Spleen (tissue), 11 donors: ENCODE measurements around the gene ITGB2. TPM values are rescaled to one million over a fixed set of nuclear protein-coding genes. Genes with fewer than 3 reads are reported as not detected.

Source experiments
- DNase-seq: peaks from one replicate; pipeline ENCODE4 v3.0.0-alpha.2; 2020
- H3K27ac ChIP-seq, 8 donors: fragments of 200-600 bp; sonication (generic) in 7 of 8; 1 replicate in 4 of 8; 2 replicates in 4 of 8; pipeline versions ENCODE4 v1.5.0 to v1.8.0; 2016 to 2021; ENCODE audit warnings: inconsistent platforms in 4 of 8, mild to moderate bottlenecking in 4 of 8, moderate library complexity in 1 of 8
- H3K27me3 ChIP-seq, 7 donors: fragments of 200-600 bp; sonication (generic) in 6 of 7; replicated peaks in 1 of 7; 1 replicate in 4 of 7; 2 replicates in 3 of 7; pipeline versions ENCODE4 v1.5.0 to v1.8.0; 2016 to 2021; ENCODE audit warnings: inconsistent platforms in 3 of 7, mild to moderate bottlenecking in 1 of 7
- H3K36me3 ChIP-seq, 6 donors: fragments of 200-600 bp; sonication (generic) in 5 of 6; 1 replicate in 4 of 6; 2 replicates in 2 of 6; pipeline versions ENCODE4 v1.5.0 to v1.8.0; 2016 to 2021; ENCODE audit warnings: inconsistent platforms in 2 of 6
- H3K4me1 ChIP-seq, 6 donors: fragments of 200-600 bp; sonication (generic) in 5 of 6; 1 replicate in 3 of 6; 2 replicates in 3 of 6; pipeline versions ENCODE4 v1.5.0 to v1.8.0; 2016 to 2021; ENCODE audit warnings: inconsistent platforms in 3 of 6
- H3K4me3 ChIP-seq, 8 donors: fragments of 200-600 bp; sonication (generic) in 7 of 8; 1 replicate in 4 of 8; 2 replicates in 4 of 8; pipeline versions ENCODE4 v1.5.0 to v1.8.0; 2016 to 2021; ENCODE audit warnings: inconsistent platforms in 4 of 8, mild to moderate bottlenecking in 4 of 8, moderate library complexity in 2 of 8
- H3K9me3 ChIP-seq, 8 donors: fragments of 200-600 bp; sonication (generic) in 7 of 8; 1 replicate in 4 of 8; 2 replicates in 4 of 8; pipeline versions ENCODE4 v1.5.0 to v1.8.0; 2016 to 2021; ENCODE audit warnings: inconsistent platforms in 4 of 8
- CTCF ChIP-seq, 11 experiments: fragments of 200-600 bp in 7 of 11; fragments of 450-650 bp in 4 of 11; sonication (generic) in 4 of 11; IDR thresholded peaks in 8 of 11; conservative IDR thresholded peaks in 3 of 11; 1 replicate in 7 of 11; 2 replicates in 4 of 11; pipeline versions ENCODE4 v1.4.0 to v1.8.0; 2016 to 2021; ENCODE audit warnings: antibody characterized with exemption in 11 of 11, inconsistent platforms in 4 of 11, mild to moderate bottlenecking in 1 of 11
- POLR2A ChIP-seq, 3 donors: fragments of 450-650 bp; IDR thresholded peaks; one replicate each; pipeline ENCODE4 v1.5.1; 2017; ENCODE audit warnings: antibody characterized with exemption in 3 of 3, mild to moderate bottlenecking in 1 of 3
- POLR2AphosphoS5 ChIP-seq, 3 donors: sonication (generic); formaldehyde crosslinking; IDR thresholded peaks; one replicate each; pipeline ENCODE4 v1.5.1; 2017; ENCODE audit warnings: antibody characterized with exemption in 3 of 3
- WGBS, 5 donors: extraction: QIAGEN DNeasy Blood & Tissue Kit in 3 of 5; methylation state at CpG; one replicate each; pipeline versions ENCODE4 v1.1.5 to v1.1.7; 2013 to 2018; 5-methylcytosine and 5-hydroxymethylcytosine counted together
- intact Hi-C: fragments of 100-400 bp; cut with DNase I; formaldehyde crosslinking; loops from one replicate; pipeline ENCODE4 v1.15.0; 2023; ENCODE audit warnings: low total_unique reads
- polyA plus RNA-seq, 3 donors: library from polyadenylated mRNA; stranded (reverse); fragments of 200-250 nt; gene quantifications; one replicate each; pipeline ENCODE4 v1.2.1, GENCODE V29; 2013
- total RNA-seq, 7 donors: library from RNA; depleted of rRNA in 3 of 7; stranded (reverse); fragments of >200 nt in 3 of 7; fragmentation: NEBNext Ultra II Directional in 4 of 7; extraction: Animal tissue kit (Norgen Biotek cat#: 25700) in 4 of 7; gene quantifications; one replicate each; pipeline versions ENCODE4 v1.1.0 to v1.2.1, GENCODE V29; 2016 to 2021
- donor health status: healthy with polysubstance abuse.
- donor health status: DM: no; HTN: no; CAD: no; lungs with moderate emphysema.
- donor health status: DM: no; HTN: no; CAD: no.
- donor health status: Bipolar disorder and iron deficiency.
- donor health status: healthy.
- donor health status: DM: no; HTN: no; CAD: no.
- donor health status: DM: yes; HTN: yes; CAD: no.

The ITGB2 gene
- total and polyA plus RNA-seq, 10 donors = 92.1 to 754 (median 338) TPM

- peaks cover 36 to 96% (median 73%) of the 10 kb centered on the region in 6 donors for H3K4me1 ChIP-seq
- no peak for TF ChIP-seq POLR2A (IDR thresholded peaks at IDR 0.05)
- peak in 1 of 3 donors; percentile 2 for TF ChIP-seq POLR2AphosphoS5 (IDR thresholded peaks at IDR 0.05)
- intact Hi-C loops = no loop called here
- H3K27me3 ChIP-seq = no peaks in the 10 kb centered on the region
- H3K4me3 ChIP-seq = peak overlapping the region in 4 of 8 donors; percentile 9 to 59 (median 18)
- no peaks in the 10 kb centered on the region for H3K9me3 ChIP-seq
- no peak for DNase-seq
- H3K27ac ChIP-seq = peak overlapping the region; percentile 48 to 93 (median 85)
- H3K36me3 ChIP-seq = peaks cover 0 to 68% (median 0%) of the 10 kb centered on the region in 6 donors
- 76 to 83% (median 80%) methylated on average over 24 to 38 of the region's 38 CpGs for WGBS, 5 donors
Observed at GRCh38 chr21:44967082-44968047, 46.7 kb upstream of the ITGB2 start.

GRCh38 chr21:44966135-44967081 lies 45.7 kb upstream of the ITGB2 start:
- Histone ChIP-seq H3K36me3 (peaks cover 0 to 73% (median 0%) of the 10 kb centered on the region in 6 donors), H3K9me3 (no peaks in the 10 kb centered on the region), H3K27me3 (no peaks in the 10 kb centered on the region), H3K27ac (peak overlapping the region in 7 of 8 donors; percentile 72 to 93 (median 87)), H3K4me1 (peaks cover 31 to 96% (median 65%) of the 10 kb centered on the region in 6 donors), H3K4me3 (peak overlapping the region in 2 of 8 donors; percentile 22 to 59)
- WGBS, 5 donors = 70 to 83% (median 75%) methylated on average over 25 to 30 of the region's 30 CpGs
- DNase-seq = no peak
- TF ChIP-seq POLR2AphosphoS5 (IDR thresholded peaks at IDR 0.05) (peak in 2 of 3 donors; percentile 35 to 44), CTCF (IDR thresholded peaks at IDR 0.05 in 8 of 11, conservative IDR thresholded peaks at IDR 0.05 in 3 of 11) (no peak), POLR2A (IDR thresholded peaks at IDR 0.05) (no peak)
- intact Hi-C loops = no loop called here

GRCh38 chr21:44965251-44966022 lies 44.7 kb upstream of the ITGB2 start:
- H3K27ac ChIP-seq = peak overlapping the region in 5 of 8 donors; percentile 22 to 93 (median 88)
- H3K36me3 ChIP-seq = peaks cover 0 to 76% (median 3%) of the 10 kb centered on the region in 6 donors
- WGBS, 5 donors = 60 to 74% (median 69%) methylated on average over 17 of the region's 17 CpGs
- intact Hi-C loops = no loop called here
- peak overlapping the region in 1 of 8 donors; percentile 59 for H3K4me3 ChIP-seq
- no peaks in the 10 kb centered on the region for H3K27me3 ChIP-seq
- peaks cover 28 to 95% (median 57%) of the 10 kb centered on the region in 6 donors for H3K4me1 ChIP-seq
- DNase-seq = peak; percentile 71
- TF ChIP-seq POLR2AphosphoS5 (IDR thresholded peaks at IDR 0.05) (peak in 2 of 3 donors; percentile 13 to 14), CTCF (IDR thresholded peaks at IDR 0.05 in 8 of 11, conservative IDR thresholded peaks at IDR 0.05 in 3 of 11) (no peak)
- no peaks in the 10 kb centered on the region for H3K9me3 ChIP-seq

- intact Hi-C loops = no loop called here
- no peak overlapping the region for H3K27ac ChIP-seq
- no peaks in the 10 kb centered on the region for H3K9me3 ChIP-seq
- H3K36me3 ChIP-seq = peaks cover 0 to 76% (median 13%) of the 10 kb centered on the region in 6 donors
- H3K4me1 ChIP-seq = peaks cover 21 to 95% (median 53%) of the 10 kb centered on the region in 6 donors
- 89 to 95% (median 90%) methylated on average over 12 of the region's 12 CpGs for WGBS, 5 donors
- TF ChIP-seq POLR2AphosphoS5 (IDR thresholded peaks at IDR 0.05) (no peak), POLR2A (IDR thresholded peaks at IDR 0.05) (no peak), CTCF (IDR thresholded peaks at IDR 0.05 in 8 of 11, conservative IDR thresholded peaks at IDR 0.05 in 3 of 11) (no peak)
- H3K4me3 ChIP-seq = no peak overlapping the region
- H3K27me3 ChIP-seq = no peaks in the 10 kb centered on the region
- peak; percentile 72 for DNase-seq
Observed at GRCh38 chr21:44964381-44964780, 43.7 kb upstream of the ITGB2 start.
